HPDE6-E6E7 (cell line): Measurements from ENCODE around the gene PDZRN3.

Source experiments
- DNase-seq: peaks from one replicate; pipeline ENCODE4 v3.0.0; 2011; ENCODE audit warnings: missing footprints; ENCODE audit errors: extremely low spot score

Gene PDZRN3

DNA sequence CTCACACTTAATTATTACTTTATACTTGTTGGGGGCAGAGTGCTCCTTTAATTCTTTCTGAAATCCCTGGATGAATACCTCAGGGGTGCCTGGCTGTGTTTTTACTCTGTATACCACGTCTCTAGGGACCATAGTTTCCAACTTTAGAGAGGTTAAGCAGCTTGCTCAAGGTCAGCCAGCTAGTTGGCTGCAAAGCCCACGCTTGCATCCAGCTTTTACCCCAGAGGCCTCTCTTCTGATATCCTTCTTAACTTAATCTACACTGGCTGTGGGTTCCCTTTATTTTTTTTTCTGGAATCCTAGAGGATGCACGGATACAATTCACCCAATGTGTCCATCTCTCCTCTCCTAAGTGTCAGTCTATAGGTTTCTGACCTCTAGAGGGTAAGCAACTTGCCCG is 1.4 kb downstream of the PDZRN3 start:
- DNase-seq, result no peak

GRCh38 chr3:73622091-73622805 is 2.5 kb downstream of the PDZRN3 start:
- DNase-seq, result no peak

DNA sequence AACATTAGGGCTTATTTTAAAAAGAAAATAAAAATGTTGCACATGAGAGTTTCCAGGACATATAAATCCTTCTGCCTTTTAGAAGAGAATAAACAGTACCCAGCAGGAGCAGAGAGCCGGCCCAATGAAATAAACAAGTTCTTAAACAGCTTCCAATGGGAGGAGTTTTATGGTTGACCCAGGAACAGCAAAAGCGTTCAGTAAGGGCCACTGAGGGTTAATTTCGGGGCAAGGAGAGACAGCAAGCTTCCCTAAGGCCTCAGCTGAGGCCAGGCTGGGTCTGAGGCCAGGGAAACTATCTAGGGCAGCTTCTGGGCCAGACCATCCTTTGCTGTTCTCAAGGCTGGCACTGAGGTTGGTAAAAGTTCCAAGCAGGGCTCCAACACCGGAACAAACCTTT is 3.4 kb downstream of the PDZRN3 start:
- no peak for DNase-seq

DNA sequence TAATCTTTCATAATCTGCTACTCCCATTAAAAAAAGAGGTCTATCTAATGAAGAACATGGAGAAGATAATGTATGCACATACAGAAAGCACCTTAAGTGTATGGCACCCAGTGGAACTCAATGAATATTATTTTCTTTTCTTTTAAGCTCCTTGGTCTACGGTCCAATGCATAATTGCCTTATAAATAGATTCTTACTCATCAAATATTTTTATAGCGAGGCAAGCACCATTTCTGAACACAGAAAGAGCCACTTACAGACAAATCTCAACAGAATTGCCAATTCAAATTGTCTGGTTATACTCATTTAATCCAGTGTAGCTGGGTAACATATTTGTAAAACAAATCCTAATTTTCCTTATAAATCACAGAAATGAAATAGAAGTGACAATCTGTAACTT is 6.3 kb downstream of the PDZRN3 start:
- no peak for DNase-seq

GRCh38 chr3:73616056-73616455 is 8.7 kb downstream of the PDZRN3 start:
- no peak for DNase-seq

- no peak for DNase-seq
Observed at GRCh38 chr3:73614419-73614818, 10.3 kb downstream of the PDZRN3 start.

GRCh38 chr3:73611176-73611575 is 13.6 kb downstream of the PDZRN3 start:
- DNase-seq, result no peak

DNA sequence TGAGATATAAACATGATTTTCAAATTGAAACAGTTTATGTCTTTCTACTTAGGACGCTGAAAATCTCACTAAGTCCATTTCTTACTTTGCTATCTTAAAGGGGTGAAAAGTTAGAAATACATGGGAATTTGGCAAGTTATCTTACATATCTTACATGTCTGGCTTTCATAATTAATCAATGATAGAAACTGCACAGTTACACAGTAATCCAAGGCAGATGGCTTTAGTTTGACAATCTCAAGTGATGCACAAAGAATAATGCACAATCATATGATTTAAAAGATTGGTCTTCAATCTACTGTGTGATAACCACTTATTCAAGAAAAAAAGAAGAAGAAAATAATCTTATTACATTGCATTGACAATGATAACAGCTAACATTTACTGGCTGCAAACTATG is 14.2 kb downstream of the PDZRN3 start:
- DNase-seq, result no peak

DNA sequence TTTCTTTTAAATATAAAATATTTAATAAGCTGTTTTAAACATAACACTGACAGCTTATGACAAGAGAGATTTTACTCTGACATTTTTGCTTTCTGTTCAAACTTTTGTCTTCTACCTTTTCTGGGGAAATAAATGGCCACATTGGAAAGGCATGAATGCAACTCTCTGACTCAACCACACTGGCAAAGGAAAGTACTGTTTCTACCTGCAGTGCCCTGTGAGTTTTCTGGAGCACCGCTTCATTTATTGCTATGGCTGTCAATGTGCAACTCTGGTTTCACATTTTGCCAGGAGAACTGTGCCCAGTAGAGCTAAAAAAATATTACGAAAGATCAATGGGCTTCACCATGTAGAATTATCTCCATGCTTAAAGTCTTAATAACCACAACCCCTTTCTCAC is 15.1 kb downstream of the PDZRN3 start:
- DNase-seq, result no peak

- no peak for DNase-seq
Observed at GRCh38 chr3:73609315-73609641, 15.5 kb downstream of the PDZRN3 start.

GRCh38 chr3:73608456-73609314 is 16.1 kb downstream of the PDZRN3 start:
- no peak for DNase-seq

GRCh38 chr3:73605861-73606260 is 18.9 kb downstream of the PDZRN3 start:
- no peak for DNase-seq

GRCh38 chr3:73605412-73605811 is 19.3 kb downstream of the PDZRN3 start:
- DNase-seq, result no peak

GRCh38 chr3:73604451-73604850 is 20.3 kb downstream of the PDZRN3 start:
- no peak for DNase-seq

DNA sequence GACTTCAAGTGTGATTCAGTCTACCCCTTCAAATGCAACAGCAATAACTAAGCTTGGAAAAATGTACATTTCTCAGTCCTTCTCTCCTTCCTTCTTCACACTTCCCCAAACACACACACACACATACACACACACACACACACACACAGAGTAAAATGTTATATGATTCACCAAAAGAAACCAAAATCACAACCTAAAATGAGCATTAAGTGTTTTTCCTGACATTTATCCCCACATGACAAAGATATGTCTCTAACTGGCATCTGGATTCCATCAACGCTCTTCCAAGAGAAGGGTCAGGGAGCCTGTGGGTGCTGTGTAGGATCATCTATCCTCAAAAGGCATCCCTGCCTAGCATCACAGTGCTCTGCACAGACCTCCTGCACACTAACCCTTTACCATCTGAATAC is 21.0 kb downstream of the PDZRN3 start:
- no peak for DNase-seq

DNA sequence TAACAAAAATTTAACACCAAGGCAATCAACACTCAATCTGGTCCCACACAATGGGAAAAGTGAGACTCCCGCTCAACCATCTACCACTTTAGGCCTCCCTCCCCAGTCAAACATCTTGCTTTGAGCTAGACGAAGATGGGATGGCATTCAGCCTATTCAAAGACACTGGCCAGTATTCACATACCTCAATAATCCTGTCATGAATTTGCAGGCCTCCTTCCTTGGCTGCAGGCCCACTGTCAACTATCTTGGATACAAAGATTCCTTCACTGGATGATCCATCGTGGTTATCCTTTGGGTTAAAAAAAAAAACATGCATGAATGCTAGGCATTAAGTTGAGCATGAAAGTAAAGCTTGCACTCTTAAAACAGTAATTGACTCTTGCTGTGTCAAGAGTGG is 22.6 kb downstream of the PDZRN3 start:
- no peak for DNase-seq

GRCh38 chr3:73601481-73601880 is 23.3 kb downstream of the PDZRN3 start:
- DNase-seq, result no peak

DNA sequence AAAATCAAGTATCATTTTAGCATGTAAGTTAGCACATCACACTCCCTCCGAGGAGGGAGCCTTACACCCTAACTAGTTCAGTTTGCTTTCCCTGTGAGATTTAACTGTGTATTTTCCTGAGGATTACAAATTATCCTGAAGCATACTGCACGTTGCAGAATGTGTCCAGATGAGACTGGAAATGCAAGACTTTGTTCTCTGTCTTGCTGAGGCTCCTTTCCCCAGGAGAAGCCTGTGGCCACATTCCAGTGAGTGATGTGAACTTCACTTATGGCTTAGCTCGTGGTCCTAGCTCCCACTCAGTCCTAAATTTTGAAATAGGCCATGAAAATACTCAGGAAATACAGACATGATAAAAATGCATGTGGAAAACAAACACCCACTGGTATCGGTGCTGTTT is 23.7 kb downstream of the PDZRN3 start:
- no peak for DNase-seq

DNA sequence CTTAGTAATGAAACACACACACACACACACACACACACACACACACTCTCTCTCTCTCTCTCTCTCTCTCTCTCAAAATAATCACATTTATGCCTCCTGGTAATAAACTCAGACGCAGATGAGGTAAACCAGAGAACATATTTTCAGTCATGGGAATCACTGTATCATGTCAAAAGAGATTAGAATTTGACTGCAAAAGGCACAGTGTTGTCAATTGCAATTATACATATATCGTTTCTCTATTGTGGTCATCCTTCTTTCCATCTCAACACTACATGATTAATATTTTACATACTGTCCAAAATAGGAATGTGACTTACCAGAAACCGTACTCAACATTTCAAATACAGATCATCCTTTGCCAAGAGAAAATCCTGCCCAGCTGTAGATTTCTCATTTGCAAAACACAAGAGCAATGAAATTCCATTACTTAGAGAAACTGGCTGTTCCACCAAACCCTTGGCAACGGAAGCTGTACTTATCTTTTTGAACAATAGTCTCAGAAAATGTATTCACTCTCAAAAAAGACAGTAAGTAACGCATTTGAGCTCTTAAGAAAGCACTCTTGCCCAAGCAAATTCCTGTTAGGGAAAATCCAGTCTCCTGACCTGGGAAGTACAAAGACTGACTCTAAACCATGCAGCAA is 24.3 kb downstream of the PDZRN3 start:
- DNase-seq, result no peak

GRCh38 chr3:73599605-73600004 is 25.1 kb downstream of the PDZRN3 start:
- no peak for DNase-seq

GRCh38 chr3:73597476-73597875 is 27.3 kb downstream of the PDZRN3 start:
- DNase-seq, result no peak

DNA sequence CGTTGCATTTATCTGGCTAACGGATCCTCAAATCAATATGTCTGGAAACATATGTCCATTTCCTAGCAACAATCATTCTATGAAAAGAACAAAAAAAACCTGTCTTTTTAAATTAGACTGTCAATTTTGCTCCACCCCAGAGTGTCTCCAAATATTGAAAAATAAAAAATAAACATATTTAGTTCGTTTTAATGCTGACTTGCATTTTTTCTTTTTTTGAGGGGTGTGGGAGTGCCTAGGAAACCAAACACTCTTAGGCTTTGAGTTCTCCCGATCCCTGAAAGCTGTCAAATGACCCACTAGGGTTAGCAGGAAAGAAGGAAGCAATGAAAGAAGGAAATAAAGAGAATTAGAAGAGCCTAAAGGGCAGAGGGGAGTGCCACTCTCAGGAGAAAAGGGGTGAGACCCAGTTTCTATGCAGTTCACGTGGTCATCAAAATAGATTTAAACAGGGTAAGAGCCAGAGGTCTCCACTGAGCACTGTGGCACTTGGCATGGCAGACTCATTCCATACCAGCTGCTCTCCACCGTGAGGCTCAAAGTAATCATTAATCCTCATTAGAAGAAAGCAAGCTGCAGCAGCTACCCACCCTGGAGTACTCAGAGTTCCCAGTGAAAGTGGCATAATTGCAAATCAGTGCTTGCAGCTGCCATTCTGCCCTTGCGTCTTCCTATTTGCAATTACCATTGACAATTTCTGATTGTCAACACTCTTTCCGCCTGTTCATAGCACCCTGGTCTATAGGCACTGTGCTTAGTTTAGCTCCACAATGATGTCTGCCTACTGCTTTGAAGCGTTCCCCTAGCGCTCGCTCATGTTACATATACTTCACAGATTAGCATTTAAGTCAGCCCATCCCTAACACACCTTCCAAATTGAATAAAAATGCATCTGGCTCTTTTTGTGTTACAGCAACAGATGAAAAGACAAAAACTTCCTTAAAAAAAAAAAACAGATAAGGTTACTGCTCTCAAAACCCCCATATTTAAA is 32.3 kb downstream of the PDZRN3 start:
- DNase-seq, result no peak
